Measurements from ENCODE around the gene ZEB2.

Gene ZEB2

DNA sequence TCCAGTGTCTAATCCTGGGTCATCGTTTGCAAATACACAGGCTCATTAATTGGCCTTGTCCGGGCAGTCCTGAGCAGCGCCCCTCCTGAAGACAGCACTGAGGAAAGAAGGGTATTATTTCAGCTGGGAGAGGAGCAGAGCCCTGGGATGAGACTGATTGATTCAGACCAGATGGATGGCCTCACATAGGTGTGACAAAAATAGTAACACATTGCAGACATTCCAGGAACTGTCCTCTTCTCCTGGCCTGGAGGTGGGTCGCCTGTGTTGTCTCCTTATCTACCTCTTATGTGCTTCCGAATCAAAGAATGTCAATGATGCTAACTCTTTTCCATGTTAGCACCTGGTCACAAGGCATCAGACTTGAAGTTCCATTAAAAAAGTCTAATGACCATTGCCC lies 45.9 kb downstream of the ZEB2 start:
- FAIRE-seq, result no peak
- DNase-seq (ENCODE audit: insufficient read length, low spot score), result no peak

DNA sequence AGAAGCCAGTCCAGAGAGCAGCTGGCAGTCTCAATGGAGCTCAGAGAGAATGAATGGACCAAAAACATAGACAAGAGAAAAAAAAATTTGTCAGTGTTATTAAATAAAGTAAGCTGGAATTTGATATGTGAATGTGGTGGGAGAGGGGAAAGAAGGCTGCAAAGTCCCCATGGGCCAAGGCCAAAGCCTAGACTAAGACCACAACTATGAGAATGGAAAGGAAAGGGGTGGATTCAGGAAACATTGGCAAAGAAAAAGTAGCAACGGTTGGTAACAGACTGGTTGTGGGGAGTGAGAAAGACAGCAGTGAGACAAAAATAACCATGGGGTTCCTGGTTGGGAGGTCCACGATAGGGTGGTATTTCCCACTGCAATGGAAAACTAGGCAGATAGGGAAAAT lies 47.0 kb downstream of the ZEB2 start:
- DNase-seq (ENCODE audit: insufficient read length, low spot score) (no peak), FAIRE-seq (no peak)

DNA sequence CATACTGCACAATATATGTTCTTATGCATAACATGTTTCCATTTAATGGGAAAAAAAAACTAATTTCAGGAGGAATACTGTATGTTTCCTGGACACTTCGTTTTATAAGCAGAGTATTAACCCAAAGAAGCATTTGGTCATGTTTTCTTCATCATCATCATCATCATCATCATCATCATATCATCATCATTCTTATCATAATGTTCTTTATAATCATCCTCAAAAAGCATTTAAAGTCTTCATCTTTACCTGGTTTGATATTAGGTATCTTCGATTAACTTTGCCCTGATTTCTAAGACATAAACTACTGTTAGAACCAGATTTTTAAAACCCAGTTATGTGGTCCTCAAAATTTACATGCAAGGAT lies 47.9 kb downstream of the ZEB2 start:
- FAIRE-seq (no peak), DNase-seq (ENCODE audit: insufficient read length, low spot score) (no peak)

DNA sequence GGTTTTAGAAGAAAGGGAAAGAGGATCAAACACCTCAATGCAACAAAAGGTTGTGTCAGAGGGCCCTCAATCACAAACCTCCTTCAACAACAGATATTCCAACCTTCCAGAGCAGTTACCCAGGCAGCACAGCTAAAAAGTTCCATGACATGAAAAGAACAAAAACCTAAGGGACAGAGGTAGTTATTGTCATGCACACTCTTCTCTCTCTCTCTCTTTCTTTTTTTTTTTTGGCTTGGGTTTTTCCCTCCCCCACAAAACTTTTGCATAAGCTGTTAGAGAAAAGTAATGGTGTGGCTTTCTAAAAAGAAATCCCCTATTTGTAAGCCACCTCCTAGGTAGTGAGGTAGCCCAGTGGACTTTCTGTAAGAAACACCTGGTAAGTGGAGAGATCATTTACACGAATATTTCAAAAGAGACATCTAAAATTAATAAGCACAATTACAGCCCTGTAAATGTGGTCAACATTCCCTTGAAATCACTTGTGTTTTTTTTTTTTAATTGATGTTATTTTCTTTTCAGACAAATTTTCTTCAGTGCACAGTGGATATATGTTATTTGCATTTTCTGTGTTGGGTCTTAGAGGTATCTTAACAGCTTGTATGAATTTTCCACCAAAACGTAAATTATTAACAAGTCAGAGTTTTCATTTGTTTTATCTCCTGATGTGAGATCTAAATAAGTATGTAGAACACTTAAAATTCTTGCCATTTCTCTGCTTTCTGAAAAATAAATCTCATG lies 48.4 kb downstream of the ZEB2 start:
- FAIRE-seq, result peak; percentile 67
- no peak for DNase-seq (ENCODE audit: insufficient read length, low spot score)

DNA sequence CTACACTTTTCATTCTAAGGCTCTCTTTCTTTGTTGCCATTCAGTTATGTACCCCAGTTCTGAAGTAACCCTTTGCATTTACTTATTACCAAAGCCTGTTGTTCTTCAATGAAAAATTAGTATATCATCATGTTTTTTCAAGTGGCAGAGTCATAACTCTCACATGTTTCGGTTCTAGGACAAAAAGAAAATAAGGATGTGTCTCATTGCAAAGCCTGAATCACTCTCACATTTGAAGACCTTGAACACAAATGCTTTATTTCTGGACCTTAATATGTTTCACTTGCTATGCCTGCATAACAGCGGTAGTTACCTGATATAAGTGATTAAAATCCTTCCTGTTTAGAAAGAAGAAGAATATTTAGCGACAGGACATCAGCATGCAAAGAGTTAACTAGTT lies 49.1 kb downstream of the ZEB2 start:
- DNase-seq (ENCODE audit: insufficient read length, low spot score), result no peak
- FAIRE-seq, result peak; percentile 70

DNA sequence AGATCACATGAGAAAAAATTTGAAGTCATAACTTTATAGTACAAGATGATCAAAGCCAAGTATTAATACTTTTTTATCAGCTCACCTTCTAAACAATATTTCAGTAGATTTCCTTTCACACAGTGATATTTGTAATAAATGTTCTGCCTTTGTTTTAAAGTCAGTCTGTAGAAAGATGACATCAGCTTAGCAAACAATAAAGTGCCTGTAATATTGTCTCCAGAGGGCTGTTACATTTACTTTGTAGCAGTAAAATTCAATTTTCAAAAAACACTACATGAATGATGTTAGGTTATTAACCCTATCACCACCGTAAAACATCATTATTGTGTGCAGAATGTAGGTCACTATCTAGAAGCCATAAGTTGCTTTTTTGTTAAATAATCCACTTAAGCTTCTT lies 49.6 kb downstream of the ZEB2 start:
- DNase-seq (ENCODE audit: insufficient read length, low spot score), result no peak
- no peak for FAIRE-seq

DNA sequence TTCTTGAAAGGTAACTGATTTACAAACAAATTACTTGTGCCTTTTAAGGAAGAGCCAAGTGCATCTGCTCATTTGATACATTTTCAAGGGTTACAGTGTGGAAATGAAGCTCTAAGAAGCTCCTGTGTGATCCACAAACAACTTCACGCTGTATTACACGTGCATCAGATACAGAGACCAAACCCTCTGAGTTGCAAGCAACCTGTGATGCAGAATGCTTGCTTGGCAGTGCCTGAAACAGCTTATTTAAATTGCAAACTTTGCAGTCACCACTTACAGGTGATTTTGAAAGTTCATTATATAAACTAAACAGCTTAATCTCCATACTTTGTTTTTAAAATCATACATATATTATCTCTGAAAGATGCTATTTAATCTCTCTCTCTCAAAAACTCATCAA lies 50.1 kb downstream of the ZEB2 start:
- FAIRE-seq, result no peak
- DNase-seq (ENCODE audit: insufficient read length, low spot score), result no peak

DNA sequence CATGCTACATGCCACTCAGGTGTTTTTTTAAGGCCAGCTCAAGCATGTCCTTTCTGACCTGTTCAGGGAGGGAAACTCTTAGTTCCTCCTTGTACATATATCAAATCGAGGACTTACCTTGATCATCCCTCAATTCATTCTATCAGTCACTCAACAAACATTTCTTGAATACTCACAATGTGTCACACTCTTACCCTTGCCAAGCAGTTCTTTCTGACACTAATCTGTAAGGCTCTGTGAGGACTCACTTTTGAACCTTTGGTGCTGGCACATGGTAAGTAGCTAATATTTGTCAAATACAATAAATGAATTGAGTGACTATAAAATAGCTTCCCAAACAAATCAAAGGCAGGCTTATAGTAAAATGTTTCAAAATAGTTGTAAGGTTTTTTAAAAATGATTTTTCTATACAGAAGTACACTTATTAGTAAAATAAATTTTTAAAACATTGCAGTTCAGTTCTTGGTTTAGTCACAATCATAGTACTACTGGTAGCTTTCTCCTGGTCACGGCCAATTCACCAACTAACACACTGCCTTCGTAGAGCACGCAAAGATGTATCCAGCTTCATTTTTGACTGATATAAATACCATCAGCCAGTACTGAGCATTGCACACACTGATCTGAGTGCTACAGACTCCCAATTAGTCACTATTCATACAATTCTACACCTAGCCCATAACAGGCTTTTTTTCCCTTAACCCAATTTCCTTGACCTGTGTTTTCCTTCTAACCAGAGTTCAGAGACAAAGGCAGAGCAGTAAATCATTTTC lies 50.9 kb downstream of the ZEB2 start:
- FAIRE-seq, result no peak
- no peak for DNase-seq (ENCODE audit: insufficient read length, low spot score)

DNA sequence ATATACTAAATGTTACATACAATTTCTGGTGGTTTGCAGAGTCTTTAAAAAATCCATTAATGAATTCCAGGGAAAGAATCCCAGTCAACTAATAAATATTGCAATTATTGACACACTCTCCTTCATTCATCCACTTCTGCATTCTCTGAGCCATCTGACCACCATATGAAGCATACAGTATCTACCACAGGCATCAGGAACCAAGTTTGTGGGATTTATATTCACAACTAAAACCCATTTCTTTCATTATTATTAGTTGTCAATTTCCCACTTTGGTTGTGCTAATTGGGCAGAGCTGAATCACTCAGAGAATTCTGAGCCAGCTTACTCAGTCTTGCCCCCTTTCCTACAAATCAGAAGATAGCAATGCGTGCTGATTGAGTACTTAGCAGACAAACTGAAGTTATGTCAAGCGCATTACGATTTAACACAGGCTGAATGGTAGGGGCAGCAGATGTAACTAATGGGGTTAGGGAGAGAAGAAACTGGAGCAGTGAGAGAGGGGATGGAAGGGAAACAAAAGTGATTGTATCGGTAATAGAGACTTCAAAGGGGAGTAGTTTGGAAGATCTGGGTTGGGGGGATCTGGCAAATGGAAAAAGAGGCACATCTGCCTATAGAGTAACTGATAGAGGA lies 52.3 kb downstream of the ZEB2 start:
- FAIRE-seq (no peak), DNase-seq (ENCODE audit: insufficient read length, low spot score) (no peak)

DNA sequence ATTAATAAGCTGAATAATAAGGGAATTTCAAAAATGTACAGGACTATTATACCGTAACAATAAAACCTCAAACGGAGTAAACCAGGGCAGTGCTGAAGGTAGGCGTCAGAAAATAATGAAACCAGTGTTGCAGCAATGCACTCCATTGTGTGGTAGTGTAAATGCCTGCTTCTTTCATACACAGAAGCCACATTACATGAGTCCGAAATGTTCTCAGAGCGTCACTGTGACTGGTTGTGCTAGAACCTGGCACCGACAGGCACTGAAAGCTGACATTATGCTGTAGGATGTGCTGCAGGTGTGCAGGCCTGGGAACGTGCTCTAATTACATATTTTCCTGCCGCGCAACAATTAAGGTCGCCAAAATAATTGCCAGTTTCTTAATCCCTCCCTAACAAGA lies 53.3 kb downstream of the ZEB2 start:
- no peak for DNase-seq (ENCODE audit: insufficient read length, low spot score)
- no peak for FAIRE-seq

DNA sequence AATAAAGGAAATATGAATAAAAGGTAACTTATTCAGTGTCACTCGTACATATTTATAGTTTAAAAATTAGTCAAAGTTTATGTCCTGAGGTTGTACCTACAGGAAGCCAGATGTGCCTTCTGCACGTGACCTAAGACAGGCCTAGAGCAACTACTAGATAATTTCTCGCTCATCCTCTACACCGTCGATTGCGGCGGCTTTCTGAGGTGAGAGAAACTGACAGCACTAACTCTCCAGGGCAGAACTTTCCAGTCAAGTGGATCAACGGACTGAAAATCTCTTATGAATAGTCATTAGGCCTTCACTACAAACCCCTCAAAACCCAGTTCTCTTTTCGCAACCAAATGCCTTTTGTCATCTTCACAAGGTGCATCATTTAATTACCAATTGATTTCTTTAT lies 54.2 kb downstream of the ZEB2 start:
- no peak for FAIRE-seq
- no peak for DNase-seq (ENCODE audit: insufficient read length, low spot score)

DNA sequence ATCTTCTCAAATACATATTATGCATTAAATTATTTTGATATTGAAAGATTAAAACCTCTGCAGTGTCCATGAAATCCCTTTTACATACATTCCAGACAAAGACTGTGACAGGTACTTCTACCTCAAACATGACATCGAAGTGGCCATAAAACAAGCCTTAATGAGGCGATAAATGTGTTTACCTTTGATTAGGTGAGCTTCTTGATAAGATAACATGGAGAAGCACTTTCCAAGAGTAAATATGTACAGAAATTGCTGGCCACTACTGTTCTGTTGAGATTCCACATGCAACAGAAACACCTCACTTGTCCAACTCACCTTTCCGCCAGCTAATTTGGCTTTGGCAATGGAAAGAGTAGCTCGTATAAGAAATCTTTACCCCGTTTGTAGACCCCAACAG lies 55.2 kb downstream of the ZEB2 start:
- no peak for DNase-seq (ENCODE audit: insufficient read length, low spot score)
- no peak for FAIRE-seq

DNA sequence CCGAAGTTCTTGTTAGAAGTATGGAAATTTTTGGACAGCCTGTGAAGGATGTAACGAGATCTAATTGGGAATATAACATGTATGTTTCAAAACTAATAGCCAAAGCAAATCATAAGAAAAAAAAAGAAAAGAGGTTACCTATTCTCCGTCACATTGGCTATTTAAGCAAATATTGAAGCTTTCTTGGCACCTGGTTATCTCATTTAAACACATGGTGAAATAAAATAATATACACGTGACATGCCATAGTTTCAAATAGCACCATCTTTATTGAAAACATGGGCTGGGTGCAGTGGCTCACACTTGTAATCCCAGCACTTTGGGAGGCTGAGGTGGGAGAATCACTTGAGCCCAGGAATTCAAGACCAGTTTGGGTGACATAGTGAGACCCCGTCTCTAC lies 56.7 kb downstream of the ZEB2 start:
- DNase-seq (ENCODE audit: insufficient read length, low spot score) (no peak), FAIRE-seq (no peak)

DNA sequence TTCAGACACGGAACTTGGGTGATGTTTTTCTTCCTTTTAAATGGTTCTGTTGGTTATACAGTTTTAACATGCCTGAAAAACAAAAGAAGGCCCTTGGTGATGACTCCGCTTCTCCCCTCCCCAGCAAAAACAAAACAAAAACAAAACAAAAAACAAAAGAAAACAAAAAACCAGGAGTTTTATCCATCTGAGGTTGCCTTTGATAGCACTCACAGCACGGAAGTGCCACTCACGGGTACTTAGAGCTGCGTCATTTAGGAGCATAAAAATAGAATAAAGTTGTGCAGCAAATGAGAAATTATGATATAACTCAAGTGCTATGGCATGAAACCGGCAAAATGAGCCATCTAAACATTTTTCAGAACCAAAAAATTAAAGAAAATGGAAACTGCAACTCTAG lies 57.7 kb downstream of the ZEB2 start:
- FAIRE-seq (no peak), DNase-seq (ENCODE audit: insufficient read length, low spot score) (no peak)

DNA sequence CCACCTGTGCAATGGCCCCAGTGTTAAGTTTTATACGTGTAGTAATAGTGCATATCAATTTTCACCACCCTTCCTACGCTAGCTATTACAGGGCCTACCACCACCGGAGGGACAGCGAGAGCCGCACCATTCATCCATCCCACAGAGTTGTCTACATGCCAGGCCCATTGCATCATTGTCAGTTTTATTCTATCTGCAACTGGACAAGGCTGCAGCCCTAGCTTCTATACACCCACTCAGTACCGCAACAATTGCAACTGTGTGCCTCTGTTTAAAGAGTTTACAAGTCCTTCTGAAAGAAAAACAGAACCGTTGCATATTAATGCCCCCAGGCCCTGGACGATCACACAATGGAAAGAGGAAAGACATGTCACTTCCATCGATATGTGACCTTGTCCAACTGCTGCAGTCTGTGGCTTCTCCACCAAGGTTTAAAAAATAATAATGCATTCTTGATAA lies 58.6 kb downstream of the ZEB2 start:
- DNase-seq (ENCODE audit: insufficient read length, low spot score), result no peak
- no peak for FAIRE-seq

DNA sequence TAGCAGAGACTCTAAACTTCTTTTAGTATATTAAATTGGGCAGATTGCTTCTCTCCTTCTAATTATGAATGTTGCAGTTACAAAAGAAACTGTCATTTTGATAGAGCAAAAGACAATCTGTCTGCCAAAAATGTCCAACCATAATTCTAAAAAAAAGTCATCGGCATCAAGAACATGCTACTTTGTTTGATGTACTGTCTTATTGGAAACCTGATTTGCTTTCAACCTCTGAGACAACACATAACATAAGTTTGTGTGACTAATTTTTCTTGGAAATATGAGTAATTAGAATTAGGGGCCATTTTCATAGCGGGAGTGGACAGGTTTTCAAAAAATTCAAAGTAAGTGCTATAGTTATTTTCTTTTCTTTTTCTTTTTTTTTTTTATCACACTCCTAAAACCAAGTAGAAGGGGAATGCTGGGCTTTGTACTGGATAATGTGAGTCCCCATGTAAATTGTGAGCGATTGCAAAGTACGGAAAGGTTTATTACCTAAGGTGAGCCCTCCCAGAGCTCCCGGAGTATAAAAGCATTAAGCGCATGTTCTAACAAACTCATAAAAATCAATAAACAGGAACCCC lies 59.1 kb downstream of the ZEB2 start:
- FAIRE-seq, result no peak
- no peak for DNase-seq (ENCODE audit: insufficient read length, low spot score)

DNA sequence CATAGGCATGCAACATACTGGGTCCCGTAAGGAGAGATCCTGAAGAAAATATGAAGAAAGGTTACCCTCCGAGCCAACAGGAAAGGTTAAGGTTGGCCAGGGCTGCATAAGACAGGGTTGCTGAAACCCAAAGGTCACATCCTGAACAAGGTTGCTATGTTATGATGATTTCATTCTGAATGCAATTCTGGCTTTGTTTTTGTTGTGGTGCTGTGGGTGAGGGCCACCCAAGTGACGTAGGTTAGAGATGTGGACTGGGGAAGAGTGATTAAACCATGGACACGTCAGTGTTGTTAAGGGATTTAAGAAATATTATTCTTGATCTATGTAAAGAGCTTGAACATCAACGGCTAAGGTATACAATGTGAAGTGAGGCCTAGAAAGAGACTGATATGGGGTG lies 60.0 kb downstream of the ZEB2 start:
- FAIRE-seq (no peak), DNase-seq (ENCODE audit: insufficient read length, low spot score) (no peak)

DNA sequence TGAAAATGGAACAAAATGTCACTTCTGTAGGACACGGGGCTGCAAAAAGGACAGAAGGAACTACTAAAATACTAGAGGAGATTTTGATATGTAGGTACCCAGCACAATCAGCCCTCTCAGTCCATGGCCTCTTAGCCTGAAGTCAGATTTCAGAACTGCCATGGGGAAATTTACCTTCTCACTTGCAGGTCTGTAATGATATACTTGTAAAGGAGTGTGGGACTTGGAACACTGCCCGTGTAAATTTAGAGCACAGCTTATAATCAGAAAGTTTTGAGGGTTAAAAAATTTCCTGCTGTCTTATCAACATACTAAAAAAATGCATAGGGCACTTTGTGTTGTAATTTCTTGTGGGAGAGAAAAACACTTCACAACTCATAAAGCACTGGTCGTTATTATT lies 60.6 kb downstream of the ZEB2 start:
- no peak for FAIRE-seq
- no peak for DNase-seq (ENCODE audit: insufficient read length, low spot score)

DNA sequence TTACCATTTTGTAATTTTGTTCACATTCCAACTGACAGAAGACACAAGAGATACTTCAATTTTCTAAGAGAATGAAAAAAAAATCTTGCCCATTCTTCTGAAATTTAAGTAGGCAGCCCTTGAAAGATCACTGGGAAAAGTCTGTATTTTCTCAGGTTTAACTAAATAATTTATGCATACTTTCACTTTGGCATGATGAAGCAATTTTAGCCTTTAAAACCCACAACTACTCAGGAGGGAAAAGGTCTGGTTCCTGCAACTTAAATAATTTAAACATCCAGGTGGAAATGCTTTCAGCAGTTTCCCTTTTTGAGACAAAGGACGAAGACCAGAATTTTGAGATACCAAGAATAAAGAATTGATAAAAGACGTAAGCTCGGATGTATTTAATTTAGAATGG lies 61.4 kb downstream of the ZEB2 start:
- FAIRE-seq, result no peak
- DNase-seq (ENCODE audit: insufficient read length, low spot score), result no peak

DNA sequence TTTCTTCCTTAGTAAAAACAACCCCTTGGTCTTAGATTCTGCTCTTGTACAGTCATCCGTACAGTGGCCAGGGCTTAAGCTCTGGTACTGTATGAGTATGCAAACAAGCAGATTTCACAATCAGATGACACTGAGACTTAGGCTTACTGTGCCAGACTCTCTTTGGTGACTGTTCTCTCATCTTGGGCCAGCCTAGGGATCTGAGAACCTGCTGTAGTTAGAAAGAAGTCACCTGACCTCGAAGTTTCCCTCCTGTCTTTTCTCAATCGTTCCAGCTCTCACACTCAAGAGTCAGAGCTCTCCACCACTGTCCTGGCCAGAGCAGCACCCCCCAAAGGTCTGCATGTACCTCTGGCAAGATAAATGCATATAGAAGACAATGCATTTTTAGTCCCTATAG lies 63.2 kb downstream of the ZEB2 start:
- FAIRE-seq, result no peak
- DNase-seq (ENCODE audit: insufficient read length, low spot score), result no peak

DNA sequence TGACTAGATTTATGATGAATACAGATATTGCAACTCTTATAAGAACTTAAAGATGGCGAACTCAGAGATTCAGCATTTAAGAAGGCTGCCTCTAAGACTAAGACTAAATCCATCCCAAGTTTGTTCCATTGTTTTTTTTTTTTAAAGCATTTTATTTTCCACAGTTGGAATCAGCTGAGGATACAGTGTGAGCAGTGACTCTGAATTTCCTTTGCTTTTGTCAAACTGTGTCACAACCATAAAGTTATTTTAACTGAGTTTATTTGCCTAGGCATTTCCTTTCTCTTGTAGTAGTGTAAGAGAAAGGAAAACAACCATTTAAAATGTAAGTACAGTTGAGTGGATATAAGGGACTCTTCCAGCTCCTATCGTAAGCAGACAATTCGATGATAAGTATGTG lies 63.9 kb downstream of the ZEB2 start:
- no peak for FAIRE-seq
- DNase-seq (ENCODE audit: insufficient read length, low spot score), result no peak

All from GM19239 (cell line).